ENCODE measurements around the gene SAMD4A.

Gene SAMD4A

GRCh38 chr14:54711812-54712464 lies 145.0 kb downstream of the SAMD4A start:
- DNase-seq = no peak

DNA sequence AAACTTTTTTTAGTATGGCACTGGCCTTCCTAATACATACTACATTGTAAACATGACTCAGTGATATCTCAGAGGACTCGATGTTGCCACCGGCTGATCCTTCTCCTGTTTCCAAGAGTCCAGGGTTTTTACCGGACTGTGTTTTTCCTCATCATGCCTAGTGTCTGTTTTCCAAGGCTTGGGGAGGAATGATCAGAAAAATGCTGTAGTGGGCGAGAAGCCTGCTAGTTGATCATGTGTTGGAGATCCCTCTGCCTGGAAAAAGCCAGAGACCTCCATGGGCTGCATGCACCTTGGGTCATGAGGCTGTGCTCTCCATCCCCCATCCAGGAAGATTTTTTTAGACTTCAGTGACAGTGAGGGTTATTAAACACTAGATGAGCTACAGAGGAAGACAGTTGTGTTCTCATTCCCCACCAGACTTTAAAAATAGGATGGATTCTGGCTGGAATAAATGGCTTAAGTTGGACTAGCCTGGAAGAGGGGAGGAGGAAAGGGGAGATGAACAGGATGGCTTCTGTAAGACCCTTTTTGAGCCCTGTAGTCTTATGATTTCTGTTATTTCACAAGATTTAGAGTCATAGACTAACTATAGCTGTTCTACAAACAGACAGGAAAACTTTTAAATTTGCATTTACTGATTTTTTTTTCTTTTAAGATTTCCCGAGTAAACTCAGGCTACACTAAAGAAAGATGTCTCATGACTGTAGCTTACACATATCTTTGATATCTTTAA lies 145.7 kb downstream of the SAMD4A start:
- no peak for DNase-seq

- no peak for DNase-seq
These were observed 146.5 kb downstream of the SAMD4A start for GRCh38 chr14:54713379-54713778.

DNA sequence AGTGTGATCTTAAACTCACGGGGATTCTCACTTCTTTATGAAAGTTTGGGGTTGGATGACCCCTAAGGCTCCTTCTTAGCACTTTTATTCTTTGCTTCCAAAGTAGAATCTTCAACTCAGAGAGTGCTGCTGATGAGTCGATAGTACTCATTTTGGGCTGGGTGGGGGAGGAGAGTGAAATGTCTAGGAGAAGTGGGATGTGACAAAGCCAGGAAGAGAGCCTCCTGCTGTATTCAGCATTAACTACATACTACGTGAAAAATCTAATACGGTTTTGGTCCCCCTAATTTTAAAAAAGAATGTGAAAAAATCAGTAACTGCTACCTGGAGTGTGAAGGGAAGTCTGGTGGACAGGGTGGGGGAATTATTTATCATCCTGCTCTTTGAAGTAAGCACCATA lies 148.3 kb downstream of the SAMD4A start:
- DNase-seq = no peak

- no peak for DNase-seq
These were observed 148.9 kb downstream of the SAMD4A start for GRCh38 chr14:54715811-54716210.

DNA sequence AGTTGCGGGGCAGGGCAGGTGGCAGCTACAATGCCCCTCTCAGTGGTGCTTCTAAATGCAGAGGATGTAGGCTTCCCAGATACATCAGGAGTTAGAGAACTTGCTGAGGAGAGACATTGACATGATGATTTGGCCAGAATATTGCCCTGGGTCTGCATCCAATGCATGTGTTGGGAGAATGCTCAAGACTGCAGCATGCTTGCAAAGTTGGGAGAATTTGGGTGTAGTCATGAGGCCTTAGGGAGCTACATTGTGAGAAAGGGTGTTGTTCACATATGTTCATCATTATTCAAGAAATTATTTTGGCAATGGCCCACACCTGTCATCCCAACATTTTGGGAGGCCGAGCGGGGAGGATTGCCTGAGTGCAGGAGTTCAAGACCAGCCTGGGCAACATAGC lies 149.9 kb downstream of the SAMD4A start:
- no peak for DNase-seq

DNA sequence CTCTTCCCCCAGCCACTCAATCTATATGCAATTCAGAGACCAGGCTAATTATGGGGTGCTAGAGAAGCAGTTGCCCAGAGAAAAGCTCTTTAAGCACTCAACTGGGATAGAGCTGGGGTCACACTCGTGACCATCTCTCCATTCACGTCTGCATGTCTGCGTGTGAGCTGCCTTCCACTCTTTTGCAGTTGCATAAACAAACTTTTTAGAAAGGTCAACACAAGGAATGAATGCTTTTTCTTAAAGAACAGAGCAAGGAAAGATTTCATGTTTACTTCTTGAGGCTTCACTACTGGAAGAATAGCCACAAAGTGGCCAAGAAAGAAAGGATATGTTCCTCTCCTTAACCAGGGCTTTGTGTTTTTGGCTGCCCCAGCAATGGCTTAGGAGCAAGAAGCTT lies 151.1 kb downstream of the SAMD4A start:
- DNase-seq = no peak

DNA sequence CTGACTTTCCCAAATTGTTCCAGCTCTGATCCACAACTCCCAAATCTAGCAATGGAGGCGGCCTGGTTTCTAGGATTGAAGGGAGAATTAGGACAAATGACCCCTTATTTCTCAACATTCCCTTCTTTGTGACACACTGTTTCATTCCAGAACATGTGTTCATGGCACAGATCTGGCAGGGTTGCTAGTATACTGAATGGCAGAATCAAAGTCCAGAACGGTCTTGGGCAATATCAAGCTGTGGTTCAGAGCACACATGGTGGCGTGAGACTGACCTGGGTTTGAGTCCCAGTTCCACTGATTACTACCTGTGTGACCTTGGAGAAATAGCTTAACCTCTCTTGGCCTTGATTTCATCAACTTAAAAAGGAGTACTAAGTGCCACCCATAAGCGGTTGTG lies 152.5 kb downstream of the SAMD4A start:
- no peak for DNase-seq

GRCh38 chr14:54722791-54723432 lies 156.0 kb downstream of the SAMD4A start:
- DNase-seq = no peak

DNA sequence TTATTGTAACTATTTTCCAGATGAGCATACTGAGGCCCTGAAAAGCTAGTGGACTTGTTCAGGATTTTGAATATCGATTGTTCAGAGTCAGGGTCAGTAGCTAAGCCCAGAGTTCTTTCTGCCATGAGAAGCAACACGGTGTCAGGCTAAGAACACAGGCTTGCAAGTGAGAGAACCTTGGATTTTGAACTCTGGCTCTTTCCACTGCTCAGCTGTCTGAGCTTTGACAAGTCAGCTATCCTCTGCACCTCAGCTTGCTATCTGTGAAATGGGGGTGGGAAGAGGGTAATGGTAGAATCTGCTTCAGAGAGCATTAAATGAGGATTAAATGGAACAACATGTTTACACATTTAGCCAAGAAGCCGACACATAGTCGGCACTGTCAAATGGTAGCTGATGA lies 157.2 kb downstream of the SAMD4A start:
- no peak for DNase-seq

DNA sequence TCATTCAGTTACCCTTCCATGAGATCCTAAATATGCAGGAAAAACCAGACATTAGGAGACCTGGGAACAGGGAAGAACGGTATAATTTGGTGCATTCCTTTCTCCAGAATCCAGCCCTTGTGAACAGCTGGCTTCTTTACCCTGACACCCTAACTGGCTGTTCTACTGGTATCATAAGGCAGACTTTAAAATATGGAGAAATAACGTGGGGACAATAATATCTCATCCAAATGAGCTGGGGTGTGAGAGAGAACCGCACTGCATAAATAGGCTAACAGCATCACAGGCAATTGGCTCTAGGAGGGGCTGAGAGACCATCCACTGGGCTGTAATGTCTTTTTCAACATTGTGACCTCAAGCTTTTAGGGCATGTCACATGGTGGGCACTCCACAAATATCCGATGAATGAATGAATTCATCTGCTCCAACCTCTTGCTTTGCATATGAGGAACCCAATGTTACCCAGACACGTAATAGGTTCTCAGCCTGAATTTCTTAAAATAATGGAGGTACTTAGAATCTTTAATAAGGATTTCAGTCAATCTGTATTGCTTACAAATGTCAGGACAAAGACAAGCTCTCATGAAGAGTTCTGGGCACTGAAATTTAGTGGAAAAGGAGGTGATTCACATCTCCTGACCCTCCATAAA lies 157.9 kb downstream of the SAMD4A start:
- DNase-seq = no peak

GRCh38 chr14:54725998-54726397 lies 159.1 kb downstream of the SAMD4A start:
- no peak for DNase-seq

GRCh38 chr14:54727929-54728328 lies 161.0 kb downstream of the SAMD4A start:
- no peak for DNase-seq

GRCh38 chr14:54728700-54729527 lies 162.0 kb downstream of the SAMD4A start:
- DNase-seq = no peak

DNA sequence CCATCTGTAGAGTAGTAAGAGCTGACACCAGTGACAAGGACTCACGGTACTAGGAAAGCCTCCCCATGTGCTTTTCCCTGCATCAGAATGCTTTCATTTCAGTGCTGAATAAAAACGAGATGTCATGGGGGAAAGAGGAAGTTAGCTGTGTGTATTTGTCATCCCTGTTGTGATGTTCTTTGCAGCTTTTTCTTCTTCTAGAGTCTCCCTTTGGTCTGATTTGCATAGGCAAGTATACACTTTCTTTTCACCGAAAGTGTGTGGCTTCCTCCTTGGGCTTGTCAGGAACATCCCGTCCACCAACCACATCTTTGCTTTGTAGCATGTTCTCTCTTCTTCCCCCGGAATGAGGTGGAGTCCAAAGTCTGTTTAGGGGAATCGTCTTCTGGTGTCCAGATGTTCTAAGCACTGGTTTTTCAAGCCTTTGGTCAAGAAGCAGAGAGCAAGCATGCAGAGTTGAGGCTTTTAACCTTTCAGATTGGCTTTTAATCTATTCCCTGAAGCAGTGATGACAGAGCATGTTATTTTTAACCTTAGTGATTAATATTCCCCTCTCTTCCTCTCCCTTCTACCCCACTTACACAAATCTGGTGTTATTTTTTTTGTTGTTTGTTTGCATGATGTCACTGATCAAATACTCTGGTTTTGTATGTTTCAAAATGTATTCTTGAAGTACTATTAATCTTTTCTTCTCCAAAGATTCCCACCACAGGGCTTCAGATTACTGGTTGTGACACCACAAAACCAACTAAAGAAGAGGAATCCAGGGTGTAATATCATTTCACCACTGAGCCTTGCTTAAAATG lies 163.4 kb downstream of the SAMD4A start:
- DNase-seq = no peak

DNA sequence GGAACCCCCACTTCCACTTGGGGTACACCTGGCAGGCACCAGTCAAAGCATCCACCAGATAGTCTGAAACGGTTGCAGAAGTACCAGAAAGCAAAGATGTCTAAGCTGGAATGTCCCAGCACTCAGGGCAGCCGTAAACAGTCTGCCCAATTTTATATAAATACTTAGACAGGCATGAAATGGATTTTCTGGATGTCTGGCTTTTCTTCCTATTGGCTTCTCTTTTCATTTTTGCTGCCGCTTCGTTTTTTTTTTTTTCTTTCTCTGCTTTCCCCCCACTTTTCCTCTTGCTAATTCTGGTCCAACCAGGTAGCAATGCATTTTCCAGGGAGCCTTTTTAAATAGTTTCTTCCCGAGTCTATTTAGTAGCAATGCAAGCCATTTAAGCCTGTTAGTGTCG lies 168.0 kb downstream of the SAMD4A start:
- DNase-seq = no peak

GRCh38 chr14:54735424-54735823 lies 168.5 kb downstream of the SAMD4A start:
- no peak for DNase-seq

DNA sequence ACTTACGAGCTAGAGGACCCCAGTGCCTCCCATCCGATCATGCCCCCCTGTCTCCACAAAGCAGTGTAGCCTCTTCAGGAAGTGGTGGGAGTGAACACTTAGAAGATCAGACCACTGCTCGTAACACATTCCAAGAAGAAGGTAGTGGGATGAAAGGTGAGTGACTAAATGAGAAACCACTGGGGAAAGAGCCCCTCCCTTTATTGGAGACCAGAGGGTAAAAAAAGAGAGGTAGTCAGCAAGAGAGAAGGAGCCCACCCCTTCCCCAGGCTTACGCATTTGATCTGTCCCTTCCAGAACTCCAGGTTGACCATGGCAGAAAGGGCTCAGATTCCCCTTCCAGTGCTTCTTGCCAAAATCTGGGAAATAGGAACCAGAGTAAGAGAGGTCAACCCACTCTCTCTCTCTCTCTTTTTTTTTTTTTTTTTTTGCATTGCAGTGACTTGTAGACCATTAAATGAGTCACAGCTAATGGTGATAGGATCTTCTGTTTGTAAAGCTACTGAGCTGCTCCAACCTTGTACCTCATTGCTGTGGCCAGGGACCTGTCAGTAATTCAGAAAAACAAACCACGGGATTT lies 170.3 kb downstream of the SAMD4A start:
- no peak for DNase-seq

DNA sequence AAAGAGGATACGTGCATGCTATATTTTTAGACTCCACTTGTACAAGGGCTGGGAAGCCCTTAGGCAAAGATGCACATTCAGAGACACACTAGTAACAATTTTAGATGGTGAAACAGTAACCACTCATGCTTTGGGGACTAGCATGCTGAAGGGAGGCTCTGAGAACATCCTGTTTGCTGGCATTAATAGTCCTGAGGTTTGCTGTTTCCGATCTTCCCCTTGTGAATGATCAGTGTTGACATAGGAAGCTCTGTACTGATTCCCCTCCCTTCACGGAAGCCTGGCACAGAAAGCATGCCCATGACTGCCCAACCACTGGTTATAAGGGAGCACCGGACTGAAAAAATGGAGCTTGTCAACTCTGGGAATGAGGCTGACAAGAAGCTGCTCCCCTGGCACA lies 171.1 kb downstream of the SAMD4A start:
- no peak for DNase-seq

- DNase-seq = no peak
These were observed 172.6 kb downstream of the SAMD4A start for GRCh38 chr14:54739514-54739913.
